HCT116 (cell line): ENCODE results near the gene MYEOV. TPM values are rescaled to one million over a fixed set of nuclear protein-coding genes. Genes with fewer than 3 reads are reported as not detected.

Source experiments
- ATAC-seq: fragments of 200-7000 bp; cut with Tn5 transposase; 2 replicates; pipeline ENCODE4 v1.9.1; 2020; ENCODE audit warnings: mild to moderate bottlenecking, moderate library complexity
- BruUV-seq: library from RNA; stranded (reverse); fragments of 400-500 nt; replicated peaks from 2 replicates; lab custom pipeline; 2021; lab: Mats Ljungman, UMichigan
- CTCF ChIA-PET: fragments of 300-600 bp; sonication (Branson Sonifier 250); formaldehyde crosslinking; loops from one replicate; lab custom pipeline; 2021; ENCODE audit warnings: antibody characterized with exemption; lab: Charles Lee
- POLR2A ChIA-PET: fragments of 300-600, 350-600 bp; sonication (Branson Sonifier 250); formaldehyde crosslinking; loops from one replicate; lab custom pipeline; 2021; ENCODE audit warnings: antibody characterized with exemption; lab: Charles Lee
- RAD21 ChIA-PET, 2 experiments: fragments of 300-600 bp; sonication (Branson Sonifier 250); formaldehyde crosslinking; loops; one replicate each; lab custom pipeline; 2023; ENCODE audit warnings: low total read pairs in 2 of 2; ENCODE audit not compliant: uncharacterized antibody in 2 of 2, unreplicated experiment in 2 of 2, low non-redundant PET in 1 of 2; lab: Charles Lee
- DNase-seq: peaks from one replicate; pipeline ENCODE4 v3.0.0-alpha.2; 2010; ENCODE audit warnings: low read depth, low spot score
- H2AFZ ChIP-seq: fragments of 200-600 bp; shearing (Covaris generic), sonication (generic); 2 replicates; pipeline ENCODE4 v1.6.1; 2017; ENCODE audit warnings: low read depth, mixed run types, mixed read lengths, antibody characterized with exemption, low read length; ENCODE audit not compliant: poor library complexity, severe bottlenecking
- H3K27ac ChIP-seq: 2 replicates; pipeline ENCODE4 v1.5.1; 2012; ENCODE audit warnings: low read depth, low read length
- H3K27me3 ChIP-seq: fragments of 200-600 bp; sonication (generic); 2 replicates; pipeline ENCODE4 v1.6.1; 2016; ENCODE audit warnings: mixed run types, low read length, mixed read lengths; ENCODE audit not compliant: insufficient read depth
- H3K36me3 ChIP-seq, 2 experiments: fragments of 200-500 bp in 1 of 2; fragments of 200-600 bp in 1 of 2; sonication (Bioruptor generic) in 1 of 2; sonication (generic) in 1 of 2; 2 replicates each; pipeline versions ENCODE4 v1.5.1 to v1.6.1; 2014 to 2016; ENCODE audit warnings: low read length in 2 of 2, inconsistent platforms in 1 of 2, mixed read lengths in 1 of 2, mixed run types in 1 of 2; ENCODE audit not compliant: insufficient read depth in 2 of 2, control insufficient read depth in 1 of 2
- H3K4me1 ChIP-seq, 2 experiments: fragments of 200-600 bp in 1 of 2; sonication (generic) in 1 of 2; 2 replicates each; pipeline versions ENCODE4 v1.5.1 to v1.6.1; 2012 to 2017; ENCODE audit warnings: low read length in 2 of 2, inconsistent platforms in 1 of 2, mild to moderate bottlenecking in 1 of 2, mixed read lengths in 1 of 2, mixed run types in 1 of 2, moderate library complexity in 1 of 2; ENCODE audit not compliant: insufficient read depth in 2 of 2, control insufficient read depth in 1 of 2
- H3K4me2 ChIP-seq: fragments of 200-600 bp; sonication (generic); 2 replicates; pipeline ENCODE4 v1.6.1; 2017; ENCODE audit warnings: mixed run types, low read length, mixed read lengths
- H3K4me3 ChIP-seq, 2 experiments: fragments of 200-600 bp in 1 of 2; sonication (generic) in 1 of 2; replicated peaks in 1 of 2; 2 replicates each; pipeline ENCODE4 v1.5.1; 2011 to 2016; ENCODE audit warnings: low read length in 2 of 2, control low read depth in 1 of 2, low read depth in 1 of 2, mild to moderate bottlenecking in 1 of 2, mixed read lengths in 1 of 2, mixed run types in 1 of 2
- H3K79me2 ChIP-seq: fragments of 200-600 bp; sonication (generic); 2 replicates; pipeline ENCODE4 v1.6.1; 2017; ENCODE audit warnings: mild to moderate bottlenecking, mixed run types, low read length, moderate library complexity, mixed read lengths; ENCODE audit not compliant: insufficient read depth
- H3K9ac ChIP-seq: fragments of 200-600 bp; sonication (generic); 2 replicates; pipeline ENCODE4 v1.6.1; 2016; ENCODE audit warnings: low read length, mixed read lengths
- H3K9me2 ChIP-seq: fragments of 200-600 bp; sonication (generic), shearing (Covaris generic); 2 replicates; pipeline ENCODE4 v1.6.1; 2017; ENCODE audit warnings: mixed run types, mild to moderate bottlenecking, moderate library complexity; ENCODE audit not compliant: insufficient read depth
- H3K9me3 ChIP-seq, 2 experiments: fragments of 200-500 bp in 1 of 2; fragments of 200-600 bp in 1 of 2; sonication (Bioruptor generic) in 1 of 2; sonication (generic) in 1 of 2; 2 replicates each; pipeline ENCODE4 v1.6.1; 2014 to 2017; ENCODE audit warnings: low read length in 2 of 2, mixed read lengths in 2 of 2, inconsistent platforms in 1 of 2, low read depth in 1 of 2, mild to moderate bottlenecking in 1 of 2, mixed run types in 1 of 2, moderate library complexity in 1 of 2; ENCODE audit not compliant: control insufficient read depth in 1 of 2, insufficient read depth in 1 of 2
- H4K20me1 ChIP-seq: fragments of 200-600 bp; sonication (generic), shearing (Covaris generic); 2 replicates; pipeline ENCODE4 v1.6.1; 2017; ENCODE audit warnings: mixed run types, mild to moderate bottlenecking, moderate library complexity; ENCODE audit not compliant: insufficient read depth
- CEBPB ChIP-seq: IDR thresholded peaks from 2 replicates; pipeline ENCODE4 v1.6.1; 2012; ENCODE audit warnings: low read depth
- CTCF ChIP-seq, 3 experiments: fragments of 200-600 bp in 1 of 3; sonication (generic) in 1 of 3; IDR thresholded peaks in 2 of 3; conservative IDR thresholded peaks in 1 of 3; 2 replicates each; pipeline ENCODE4 v1.5.1; 2012 to 2017; ENCODE audit warnings: low read depth in 2 of 3, low read length in 2 of 3, antibody characterized with exemption in 1 of 3, borderline replicate concordance in 1 of 3, control low read depth in 1 of 3, mild to moderate bottlenecking in 1 of 3, mixed read lengths in 1 of 3, mixed run types in 1 of 3, moderate library complexity in 1 of 3; ENCODE audit not compliant: insufficient read depth in 1 of 3
- JUND ChIP-seq: IDR thresholded peaks from 2 replicates; pipeline ENCODE4 v1.6.1; 2012
- POLR2A ChIP-seq: IDR thresholded peaks from 2 replicates; pipeline ENCODE4 v1.7.0; 2011; ENCODE audit warnings: borderline replicate concordance; ENCODE audit not compliant: insufficient read depth, insufficient read length; ENCODE audit errors: extremely low read depth
- SIN3A ChIP-seq: IDR thresholded peaks from 2 replicates; pipeline ENCODE4 v1.6.1; 2012; ENCODE audit warnings: low read depth
- TCF7L2 ChIP-seq: IDR thresholded peaks from 2 replicates; pipeline ENCODE4 v1.7.0; 2011; ENCODE audit warnings: borderline replicate concordance, inconsistent platforms; ENCODE audit not compliant: insufficient read depth, insufficient read length; ENCODE audit errors: extremely low read depth
- ZNF274 ChIP-seq: fragments of 200-500 bp; sonication (Bioruptor generic); IDR thresholded peaks from 2 replicates; pipeline ENCODE4 v1.6.1; 2014; ENCODE audit warnings: mild to moderate bottlenecking, low read depth, low read length, inconsistent platforms
- intact Hi-C: fragments of 100-400 bp; cut with micrococcal nuclease; formaldehyde crosslinking; loops from 2 replicates; pipeline ENCODE4 v1.10.0; 2022
- total RNA-seq: library from RNA; stranded (reverse); gene quantifications from one replicate; pipeline ENCODE4 v1.2.1, GENCODE V29; 2021; ENCODE audit not compliant: unreplicated experiment
- TF ChIP-seq, protein P1 (sequence below): IDR thresholded peaks from 2 replicates; pipeline ENCODE4 v1.6.1; 2012

Gene MYEOV
- total RNA-seq, 1 experiment from 2014 or later = 135 TPM

- no peaks in the 10 kb centered on the region for H3K4me1 ChIP-seq
- H3K36me3 ChIP-seq = no peaks in the 10 kb centered on the region
- no peak for DNase-seq
These were observed 23.0 kb upstream of the MYEOV start for GRCh38 chr11:69270941-69271340.

More at GRCh38 chr11:69270941-69271340, 23.0 kb upstream of the MYEOV start:
- Histone ChIP-seq H3K27me3 (no peaks in the 10 kb centered on the region), H3K4me2 (no peak overlapping the region), H3K4me3 (no peak overlapping the region), H3K9me3 (no peaks in the 10 kb centered on the region), H3K9ac (no peak overlapping the region), H4K20me1 (no peaks in the 10 kb centered on the region), H3K79me2 (no peaks in the 10 kb centered on the region), H3K27ac (no peak overlapping the region), H3K9me2 (no peaks in the 10 kb centered on the region), H2AFZ (no peak overlapping the region)
- ChIA-PET POLR2A (no interaction called here), RAD21 (no interaction called here), CTCF (no interaction called here)
- TF ChIP-seq SIN3A = no peak
- no peak for TF ChIP-seq TCF7L2
- TF ChIP-seq POLR2A = no peak
- no peak for TF ChIP-seq JUND
- TF ChIP-seq CEBPB = no peak
- TF ChIP-seq, protein P1, sequence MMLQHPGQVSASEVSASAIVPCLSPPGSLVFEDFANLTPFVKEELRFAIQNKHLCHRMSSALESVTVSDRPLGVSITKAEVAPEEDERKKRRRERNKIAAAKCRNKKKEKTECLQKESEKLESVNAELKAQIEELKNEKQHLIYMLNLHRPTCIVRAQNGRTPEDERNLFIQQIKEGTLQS = no peak
- TF ChIP-seq CTCF (IDR thresholded peaks at IDR 0.05 in 2 of 3, conservative IDR thresholded peaks at IDR 0.05 in 1 of 3; ENCODE audit: borderline replicate concordance in 1 of 3, insufficient read depth in 1 of 3, low read depth in 2 of 3, low read length in 2 of 3) = no peak
- no peak for TF ChIP-seq ZNF274
- intact Hi-C loops = no loop called here
- ATAC-seq = no peak
- BruUV-seq = no TSS peak
